Neural cell (in vitro differentiated cells): Measurements from ENCODE around the gene ANKRD44. TPM values are rescaled to one million over a fixed set of nuclear protein-coding genes. Genes with fewer than 3 reads are reported as not detected.

Experiments used
- H2AFZ ChIP-seq: fragments of 200-600, 300-800 bp; sonication (generic), shearing (Covaris generic); 2 replicates; pipeline ENCODE4 v1.6.0; 2014; ENCODE audit warnings: low read depth, mild to moderate bottlenecking, antibody characterized with exemption, low read length, moderate library complexity
- H3F3A ChIP-seq: fragments of 200-600 bp; shearing (Covaris generic); 2 replicates; pipeline ENCODE4 v1.6.1; 2016; ENCODE audit warnings: mild to moderate bottlenecking, moderate library complexity, mixed read lengths, antibody characterized with exemption, low read length; ENCODE audit not compliant: insufficient read depth, poor library complexity, severe bottlenecking
- H3K27ac ChIP-seq: fragments of 200-600, 300-800 bp; sonication (generic), shearing (Covaris generic); 2 replicates; pipeline ENCODE4 v1.5.1; 2014; ENCODE audit warnings: mild to moderate bottlenecking, low read length, moderate library complexity
- H3K27me3 ChIP-seq: fragments of 300-800, 200-600 bp; sonication (generic), shearing (Covaris generic); 2 replicates; pipeline ENCODE4 v1.6.0; 2014; ENCODE audit warnings: mild to moderate bottlenecking, low read depth, low read length, moderate library complexity; ENCODE audit not compliant: insufficient read depth
- H3K36me3 ChIP-seq: fragments of 300-800, 200-600 bp; sonication (generic), shearing (Covaris generic); 2 replicates; pipeline ENCODE4 v1.5.1; 2014; ENCODE audit warnings: mild to moderate bottlenecking, antibody characterized with exemption, low read length, moderate library complexity; ENCODE audit not compliant: insufficient read depth
- H3K4me2 ChIP-seq: fragments of 300-800, 200-600 bp; sonication (generic), shearing (Covaris generic); 2 replicates; pipeline ENCODE4 v1.6.0; 2014; ENCODE audit warnings: mild to moderate bottlenecking, low read length
- H3K4me3 ChIP-seq: fragments of 300-800, 200-600 bp; sonication (generic), shearing (Covaris generic); 2 replicates; pipeline ENCODE4 v1.5.1; 2014; ENCODE audit warnings: mild to moderate bottlenecking, low read length, moderate library complexity
- H3K79me2 ChIP-seq: fragments of 200-600 bp; shearing (Covaris generic); replicated peaks from 2 replicates; pipeline ENCODE4 v1.6.0; 2014; ENCODE audit warnings: mild to moderate bottlenecking, low read length, moderate library complexity; ENCODE audit not compliant: insufficient read depth
- H3K9ac ChIP-seq: fragments of 300-800, 200-600 bp; sonication (generic), shearing (Covaris generic); 2 replicates; pipeline ENCODE4 v1.6.1; 2016; ENCODE audit warnings: mild to moderate bottlenecking, low read length, mixed read lengths
- H3K9me2 ChIP-seq: fragments of 200-600 bp; shearing (Covaris generic); 2 replicates; pipeline ENCODE4 v1.6.1; 2016; ENCODE audit warnings: mild to moderate bottlenecking, low read length, mixed read lengths; ENCODE audit not compliant: insufficient read depth
- H3K9me3 ChIP-seq: fragments of 200-600, 300-800 bp; sonication (generic), shearing (Covaris generic); 2 replicates; pipeline ENCODE4 v1.6.1; 2016; ENCODE audit warnings: mild to moderate bottlenecking, mixed run types, low read length, moderate library complexity, mixed read lengths
- H4K20me1 ChIP-seq: fragments of 200-600 bp; shearing (Covaris generic); 2 replicates; pipeline ENCODE4 v1.6.1; 2016; ENCODE audit warnings: mild to moderate bottlenecking, mixed run types; ENCODE audit not compliant: insufficient read depth
- EP300 ChIP-seq: fragments of 450-650 bp; conservative IDR thresholded peaks from 2 replicates; pipeline ENCODE4 v1.6.1; 2014; ENCODE audit warnings: antibody characterized with exemption, mild to moderate bottlenecking, moderate library complexity; ENCODE audit not compliant: poor library complexity, severe bottlenecking
- EZH2 ChIP-seq: fragments of 200-600, 300-800 bp; shearing (Covaris generic), sonication (generic); IDR thresholded peaks from 2 replicates; pipeline ENCODE4 v1.6.1; 2014; ENCODE audit warnings: antibody characterized with exemption, low read length, borderline replicate concordance, mild to moderate bottlenecking; ENCODE audit not compliant: insufficient read depth, poor library complexity, severe bottlenecking
- MXI1 ChIP-seq: fragments of 450-650 bp; conservative IDR thresholded peaks from 2 replicates; pipeline ENCODE4 v1.6.1; 2014; ENCODE audit warnings: antibody characterized with exemption, mild to moderate bottlenecking; ENCODE audit not compliant: poor library complexity, severe bottlenecking
- POLR2AphosphoS5 ChIP-seq: IDR thresholded peaks from 2 replicates; pipeline ENCODE4 v1.6.1; 2012
- RAD21 ChIP-seq: fragments of 450-650 bp; conservative IDR thresholded peaks from 2 replicates; pipeline ENCODE4 v1.6.1; 2014; ENCODE audit warnings: antibody characterized with exemption, mild to moderate bottlenecking, moderate library complexity
- SMC3 ChIP-seq: fragments of 450-650 bp; conservative IDR thresholded peaks from 2 replicates; pipeline ENCODE4 v1.6.1; 2014; ENCODE audit warnings: antibody characterized with exemption, mild to moderate bottlenecking, moderate library complexity; ENCODE audit not compliant: poor library complexity
- TAF1 ChIP-seq: IDR thresholded peaks from 2 replicates; pipeline ENCODE4 v1.6.1; 2012; ENCODE audit warnings: low read depth
- polyA plus RNA-seq: library from polyadenylated mRNA; depleted of rRNA; stranded (reverse); fragments of >200 nt; gene quantifications from 2 replicates; pipeline ENCODE4 v1.2.3, GENCODE V29; 2014
- TF ChIP-seq, protein P1 (sequence below): fragments of 450-650 bp; IDR thresholded peaks from 2 replicates; pipeline ENCODE4 v1.5.1; 2014; ENCODE audit warnings: antibody characterized with exemption, mild to moderate bottlenecking, moderate library complexity; ENCODE audit not compliant: poor library complexity, severe bottlenecking
- TF ChIP-seq, protein P2 (sequence below): IDR thresholded peaks from 2 replicates; pipeline ENCODE4 v1.6.1; 2012; ENCODE audit warnings: borderline replicate concordance

ANKRD44 gene
- polyA plus RNA-seq, 1 donor from 2014 or later: 94.3 TPM

- TF ChIP-seq MXI1 (no peak), EP300 (no peak), EZH2 (no peak), TAF1 (no peak), RAD21 (no peak), POLR2AphosphoS5 (no peak), SMC3 (no peak)
- TF ChIP-seq, protein P1, sequence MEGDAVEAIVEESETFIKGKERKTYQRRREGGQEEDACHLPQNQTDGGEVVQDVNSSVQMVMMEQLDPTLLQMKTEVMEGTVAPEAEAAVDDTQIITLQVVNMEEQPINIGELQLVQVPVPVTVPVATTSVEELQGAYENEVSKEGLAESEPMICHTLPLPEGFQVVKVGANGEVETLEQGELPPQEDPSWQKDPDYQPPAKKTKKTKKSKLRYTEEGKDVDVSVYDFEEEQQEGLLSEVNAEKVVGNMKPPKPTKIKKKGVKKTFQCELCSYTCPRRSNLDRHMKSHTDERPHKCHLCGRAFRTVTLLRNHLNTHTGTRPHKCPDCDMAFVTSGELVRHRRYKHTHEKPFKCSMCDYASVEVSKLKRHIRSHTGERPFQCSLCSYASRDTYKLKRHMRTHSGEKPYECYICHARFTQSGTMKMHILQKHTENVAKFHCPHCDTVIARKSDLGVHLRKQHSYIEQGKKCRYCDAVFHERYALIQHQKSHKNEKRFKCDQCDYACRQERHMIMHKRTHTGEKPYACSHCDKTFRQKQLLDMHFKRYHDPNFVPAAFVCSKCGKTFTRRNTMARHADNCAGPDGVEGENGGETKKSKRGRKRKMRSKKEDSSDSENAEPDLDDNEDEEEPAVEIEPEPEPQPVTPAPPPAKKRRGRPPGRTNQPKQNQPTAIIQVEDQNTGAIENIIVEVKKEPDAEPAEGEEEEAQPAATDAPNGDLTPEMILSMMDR: no peak
- TF ChIP-seq, protein P2, sequence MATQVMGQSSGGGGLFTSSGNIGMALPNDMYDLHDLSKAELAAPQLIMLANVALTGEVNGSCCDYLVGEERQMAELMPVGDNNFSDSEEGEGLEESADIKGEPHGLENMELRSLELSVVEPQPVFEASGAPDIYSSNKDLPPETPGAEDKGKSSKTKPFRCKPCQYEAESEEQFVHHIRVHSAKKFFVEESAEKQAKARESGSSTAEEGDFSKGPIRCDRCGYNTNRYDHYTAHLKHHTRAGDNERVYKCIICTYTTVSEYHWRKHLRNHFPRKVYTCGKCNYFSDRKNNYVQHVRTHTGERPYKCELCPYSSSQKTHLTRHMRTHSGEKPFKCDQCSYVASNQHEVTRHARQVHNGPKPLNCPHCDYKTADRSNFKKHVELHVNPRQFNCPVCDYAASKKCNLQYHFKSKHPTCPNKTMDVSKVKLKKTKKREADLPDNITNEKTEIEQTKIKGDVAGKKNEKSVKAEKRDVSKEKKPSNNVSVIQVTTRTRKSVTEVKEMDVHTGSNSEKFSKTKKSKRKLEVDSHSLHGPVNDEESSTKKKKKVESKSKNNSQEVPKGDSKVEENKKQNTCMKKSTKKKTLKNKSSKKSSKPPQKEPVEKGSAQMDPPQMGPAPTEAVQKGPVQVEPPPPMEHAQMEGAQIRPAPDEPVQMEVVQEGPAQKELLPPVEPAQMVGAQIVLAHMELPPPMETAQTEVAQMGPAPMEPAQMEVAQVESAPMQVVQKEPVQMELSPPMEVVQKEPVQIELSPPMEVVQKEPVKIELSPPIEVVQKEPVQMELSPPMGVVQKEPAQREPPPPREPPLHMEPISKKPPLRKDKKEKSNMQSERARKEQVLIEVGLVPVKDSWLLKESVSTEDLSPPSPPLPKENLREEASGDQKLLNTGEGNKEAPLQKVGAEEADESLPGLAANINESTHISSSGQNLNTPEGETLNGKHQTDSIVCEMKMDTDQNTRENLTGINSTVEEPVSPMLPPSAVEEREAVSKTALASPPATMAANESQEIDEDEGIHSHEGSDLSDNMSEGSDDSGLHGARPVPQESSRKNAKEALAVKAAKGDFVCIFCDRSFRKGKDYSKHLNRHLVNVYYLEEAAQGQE: no peak
- no peaks in the 10 kb centered on the region for H3K9me2 ChIP-seq
- no peak overlapping the region for H3K4me3 ChIP-seq
- no peak overlapping the region for H3K27ac ChIP-seq
- no peaks in the 10 kb centered on the region for H4K20me1 ChIP-seq
- no peak overlapping the region for H3K9ac ChIP-seq
- H3F3A ChIP-seq: no peaks in the 10 kb centered on the region
- no peak overlapping the region for H3K4me2 ChIP-seq
- H2AFZ ChIP-seq: no peak overlapping the region
- H3K79me2 ChIP-seq: no peaks in the 10 kb centered on the region
- H3K27me3 ChIP-seq: no peaks in the 10 kb centered on the region
- H3K9me3 ChIP-seq: no peaks in the 10 kb centered on the region
- peaks cover 21% of the 10 kb centered on the region for H3K36me3 ChIP-seq
Measured at GRCh38 chr2:197081294-197081693, 229.3 kb downstream of the ANKRD44 start.

- H3K27ac ChIP-seq: no peak overlapping the region
Measured at GRCh38 chr2:197080578-197081216, 229.9 kb downstream of the ANKRD44 start.

More at GRCh38 chr2:197080578-197081216, 229.9 kb downstream of the ANKRD44 start:
- Histone ChIP-seq H3K9me3 (no peaks in the 10 kb centered on the region), H3F3A (no peaks in the 10 kb centered on the region), H3K27me3 (no peaks in the 10 kb centered on the region), H4K20me1 (no peaks in the 10 kb centered on the region), H3K4me3 (no peak overlapping the region), H3K36me3 (peaks cover 21% of the 10 kb centered on the region), H3K9me2 (no peaks in the 10 kb centered on the region), H3K79me2 (no peaks in the 10 kb centered on the region), H3K4me2 (no peak overlapping the region), H2AFZ (no peak overlapping the region), H3K9ac (no peak overlapping the region)
- TF ChIP-seq SMC3: no peak
- TF ChIP-seq, protein P1: no peak
- no peak for TF ChIP-seq RAD21
- no peak for TF ChIP-seq POLR2AphosphoS5
- TF ChIP-seq, protein P2: no peak
- no peak for TF ChIP-seq MXI1
- no peak for TF ChIP-seq EZH2
